Activated naive CD4-positive, alpha-beta T cell treated with anti-CD3 and anti-CD28 coated beads, Interleukin-2, amount 50 U/mL, for 24 hours (primary cell): ENCODE data around the gene ADAMTS3.

Experiments used
- H3K27ac Mint-ChIP-seq: one replicate; pipeline ENCODE4 v1.8.0; 2021; ENCODE audit warnings: mild to moderate bottlenecking, mixed read lengths
- H3K27me3 Mint-ChIP-seq: one replicate; pipeline ENCODE4 v1.8.0; 2021; ENCODE audit warnings: mixed read lengths
- H3K36me3 Mint-ChIP-seq: one replicate; pipeline ENCODE4 v1.8.0; 2021; ENCODE audit warnings: mixed read lengths
- H3K4me1 Mint-ChIP-seq: one replicate; pipeline ENCODE4 v1.8.0; 2021; ENCODE audit warnings: mixed read lengths
- H3K4me3 Mint-ChIP-seq: one replicate; pipeline ENCODE4 v1.8.0; 2021; ENCODE audit warnings: mild to moderate bottlenecking, mixed read lengths
- H3K9me3 Mint-ChIP-seq: one replicate; pipeline ENCODE4 v1.8.0; 2021; ENCODE audit warnings: mixed read lengths

Gene ADAMTS3

GRCh38 chr4:72286910-72287309 is 282.1 kb downstream of the ADAMTS3 start:
- H3K4me1 Mint-ChIP-seq, result no peaks in the 10 kb centered on the region
- no peaks in the 10 kb centered on the region for H3K9me3 Mint-ChIP-seq
- H3K4me3 Mint-ChIP-seq, result no peak overlapping the region
- H3K27ac Mint-ChIP-seq, result no peak overlapping the region
- H3K27me3 Mint-ChIP-seq, result peaks cover 1% of the 10 kb centered on the region
- H3K36me3 Mint-ChIP-seq, result no peaks in the 10 kb centered on the region

GRCh38 chr4:72286185-72286584 is 282.8 kb downstream of the ADAMTS3 start:
- Mint-ChIP-seq H3K27ac (no peak overlapping the region), H3K9me3 (no peaks in the 10 kb centered on the region), H3K27me3 (peaks cover 1% of the 10 kb centered on the region), H3K36me3 (no peaks in the 10 kb centered on the region), H3K4me3 (no peak overlapping the region), H3K4me1 (no peaks in the 10 kb centered on the region)

- Mint-ChIP-seq H3K9me3 (no peaks in the 10 kb centered on the region), H3K27ac (no peak overlapping the region), H3K27me3 (peaks cover 2% of the 10 kb centered on the region)
Observed at GRCh38 chr4:72283357-72283756, 285.7 kb downstream of the ADAMTS3 start.

GRCh38 chr4:72280252-72280651 is 288.8 kb downstream of the ADAMTS3 start:
- no peaks in the 10 kb centered on the region for H3K36me3 Mint-ChIP-seq

More at GRCh38 chr4:72283357-72283756, 285.7 kb downstream of the ADAMTS3 start:
- H3K36me3 Mint-ChIP-seq, result no peaks in the 10 kb centered on the region
- H3K4me3 Mint-ChIP-seq, result no peak overlapping the region
- H3K4me1 Mint-ChIP-seq, result no peaks in the 10 kb centered on the region

GRCh38 chr4:72275381-72275780 is 293.6 kb downstream of the ADAMTS3 start:
- Mint-ChIP-seq H3K27me3 (peaks cover 4% of the 10 kb centered on the region), H3K4me1 (no peaks in the 10 kb centered on the region), H3K27ac (no peak overlapping the region), H3K4me3 (no peak overlapping the region), H3K36me3 (no peaks in the 10 kb centered on the region), H3K9me3 (no peaks in the 10 kb centered on the region)

More at GRCh38 chr4:72280252-72280651, 288.8 kb downstream of the ADAMTS3 start:
- Mint-ChIP-seq H3K27ac (no peak overlapping the region), H3K27me3 (peaks cover 2% of the 10 kb centered on the region), H3K4me1 (no peaks in the 10 kb centered on the region), H3K4me3 (no peak overlapping the region), H3K9me3 (no peaks in the 10 kb centered on the region)

GRCh38 chr4:72274251-72274650 is 294.8 kb downstream of the ADAMTS3 start:
- Mint-ChIP-seq H3K27ac (no peak overlapping the region), H3K4me1 (no peaks in the 10 kb centered on the region), H3K36me3 (no peaks in the 10 kb centered on the region), H3K9me3 (no peaks in the 10 kb centered on the region), H3K4me3 (no peak overlapping the region), H3K27me3 (peaks cover 2% of the 10 kb centered on the region)

GRCh38 chr4:72255269-72255668 is 313.8 kb downstream of the ADAMTS3 start:
- no peak overlapping the region for H3K4me3 Mint-ChIP-seq

GRCh38 chr4:72243641-72244040 is 325.4 kb downstream of the ADAMTS3 start:
- Mint-ChIP-seq H3K4me3 (no peak overlapping the region), H3K36me3 (no peaks in the 10 kb centered on the region), H3K27me3 (no peaks in the 10 kb centered on the region), H3K4me1 (no peaks in the 10 kb centered on the region), H3K9me3 (no peaks in the 10 kb centered on the region), H3K27ac (no peak overlapping the region)

More at GRCh38 chr4:72255269-72255668, 313.8 kb downstream of the ADAMTS3 start:
- Mint-ChIP-seq H3K27ac (no peak overlapping the region), H3K27me3 (no peaks in the 10 kb centered on the region), H3K4me1 (no peaks in the 10 kb centered on the region), H3K9me3 (peaks cover 7% of the 10 kb centered on the region), H3K36me3 (no peaks in the 10 kb centered on the region)

GRCh38 chr4:72239487-72240116 is 329.4 kb downstream of the ADAMTS3 start:
- Mint-ChIP-seq H3K9me3 (peaks cover 6% of the 10 kb centered on the region), H3K27ac (no peak overlapping the region), H3K4me1 (no peaks in the 10 kb centered on the region), H3K4me3 (no peak overlapping the region), H3K36me3 (no peaks in the 10 kb centered on the region), H3K27me3 (no peaks in the 10 kb centered on the region)
